SH-SY5Y (cell line): ENCODE measurements around the gene CYTH4.

Source experiments
- GATA2 ChIP-seq: IDR thresholded peaks from 2 replicates; pipeline ENCODE4 v1.6.1; 2011; ENCODE audit warnings: mild to moderate bottlenecking, low read depth, low read length
- GATA3 ChIP-seq: IDR thresholded peaks from 2 replicates; pipeline ENCODE4 v1.6.1; 2011; ENCODE audit warnings: low read depth, mild to moderate bottlenecking, low read length, moderate library complexity

DNA sequence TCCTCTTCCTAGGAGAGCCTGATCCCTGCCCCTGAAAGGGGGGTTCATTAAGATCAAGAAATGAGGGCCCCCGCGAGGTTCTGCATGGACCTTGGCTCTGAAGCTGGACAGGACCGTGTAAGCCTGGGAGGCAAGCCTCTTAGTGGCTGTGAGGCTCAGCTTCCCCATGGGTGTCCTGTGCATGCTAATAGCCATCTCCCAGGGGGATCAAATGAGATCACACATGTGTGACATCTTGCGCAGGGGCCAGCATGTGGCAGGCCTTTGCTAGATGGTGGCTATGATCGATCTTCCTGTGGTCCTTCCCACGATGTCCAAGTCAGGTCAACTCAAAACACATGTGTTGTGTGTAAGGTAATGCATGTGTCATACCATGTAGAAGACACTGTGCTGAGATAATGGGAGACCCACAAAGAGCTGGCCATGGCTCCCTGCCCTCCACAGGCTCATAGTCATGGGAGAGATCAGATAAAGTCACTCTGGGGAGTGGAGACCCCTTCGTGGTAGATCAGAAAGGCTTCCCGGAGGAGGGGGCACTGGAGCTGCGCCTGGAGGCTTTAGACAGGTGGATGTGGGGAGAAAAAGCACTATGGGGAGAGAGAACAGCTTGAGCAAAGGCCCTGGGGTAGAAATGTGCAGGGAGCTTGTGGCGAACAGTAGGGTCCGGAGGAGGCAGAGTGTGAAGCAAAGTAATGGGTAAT lies 41.9 kb upstream of the CYTH4 start:
- TF ChIP-seq GATA3: no peak
- TF ChIP-seq GATA2: no peak
